Right ventricle myocardium superior (tissue), 1 donor: Measurements from ENCODE around the gene SMIM45.
"Not testable (repeated sequence)": the region's sequence is repeated elsewhere in the genome, so short reads cannot be mapped to it uniquely, and the experiment has no call there.

Experiments
- ATAC-seq: fragments of 200-7000 bp; cut with Tn5 transposase; one replicate; pipeline ENCODE4 v1.9.1; 2020; ENCODE audit warnings: mild to moderate bottlenecking; ENCODE audit not compliant: poor library complexity
- DNase-seq: peaks from one replicate; pipeline ENCODE4 v3.0.0-alpha.2; 2020
- intact Hi-C: fragments of 100-400 bp; cut with DNase I; formaldehyde crosslinking; loops from one replicate; pipeline ENCODE4 v1.11.2; 2022
- donor health status: DM: no; HTN: yes; CAD: no; lungs with severe emphysema.

The SMIM45 gene

GRCh38 chr22:41931701-41932269, 20.2 kb upstream of the SMIM45 start:
- intact Hi-C loops: no loop called here
- no peak for ATAC-seq
- DNase-seq: no peak

GRCh38 chr22:41932353-41932752, 19.6 kb upstream of the SMIM45 start:
- ATAC-seq: no peak
- no peak for DNase-seq
- intact Hi-C loops: no loop called here

GRCh38 chr22:41933411-41934177, 18.4 kb upstream of the SMIM45 start:
- intact Hi-C loops: no loop called here
- no peak for ATAC-seq
- peak; percentile 38 for DNase-seq

- ATAC-seq: peak; percentile 54
- intact Hi-C loops: no loop called here
Observed at GRCh38 chr22:41934284-41935014, 17.5 kb upstream of the SMIM45 start.

GRCh38 chr22:41935015-41935351, 17.0 kb upstream of the SMIM45 start:
- intact Hi-C loops: no loop called here
- peak; percentile 69 for DNase-seq
- ATAC-seq: peak; percentile 83

More at GRCh38 chr22:41934284-41935014, 17.5 kb upstream of the SMIM45 start:
- DNase-seq: no peak

- ATAC-seq (no peak), DNase-seq (peak; percentile 36)
- intact Hi-C loops: no loop called here
Observed at GRCh38 chr22:41935509-41935908, 16.4 kb upstream of the SMIM45 start.

- ATAC-seq (no peak), DNase-seq (no peak)
- intact Hi-C loops: no loop called here
Observed at GRCh38 chr22:41936894-41937169, 15.1 kb upstream of the SMIM45 start.

- ATAC-seq (no peak), DNase-seq (peak; percentile 47)
- intact Hi-C loops: loop anchor here (2.0 to 5.0 kb wide), 2 partner anchors 191 to 243 kb away; partner anchors contain the start of gene MEI1
Observed at GRCh38 chr22:41939981-41940831, 11.7 kb upstream of the SMIM45 start.

- DNase-seq: peak; percentile 90
- peak; percentile 88 for ATAC-seq
- intact Hi-C loops: loop anchor here (1.0 to 5.0 kb wide), 3 partner anchors 118 to 244 kb away; partner anchors contain the start of gene MEI1
Observed at GRCh38 chr22:41940832-41941765, 10.9 kb upstream of the SMIM45 start.

GRCh38 chr22:41943661-41944209, 8.2 kb upstream of the SMIM45 start:
- DNase-seq (no peak), ATAC-seq (no peak)
- intact Hi-C loops: loop anchor here (5.0 kb wide), 1 partner anchor 246 kb away; the partner anchor contains the start of gene MEI1

- peak; percentile 94 for DNase-seq
- peak; percentile 99 for ATAC-seq
- intact Hi-C loops: no loop called here
Observed at GRCh38 chr22:41946629-41947423, 5.1 kb upstream of the SMIM45 start, which contains the start of gene CENPM. Gene CENPM, minus strand, starts transcription at chr22:41947152. Its CDS starts 76 bp downstream, at chr22:41947076.

GRCh38 chr22:41947424-41948080, 4.4 kb upstream of the SMIM45 start:
- intact Hi-C loops: no loop called here
- DNase-seq (no peak), ATAC-seq (no peak)

GRCh38 chr22:41948142-41948541, 3.8 kb upstream of the SMIM45 start:
- no peak for ATAC-seq
- no peak for DNase-seq
- intact Hi-C loops: no loop called here

GRCh38 chr22:41948928-41949296, 3.0 kb upstream of the SMIM45 start:
- intact Hi-C loops, ATAC-seq, DNase-seq: not testable (repeated sequence)

- no peak for ATAC-seq
- intact Hi-C loops: no loop called here
- no peak for DNase-seq
Observed at GRCh38 chr22:41949297-41949965, 2.5 kb upstream of the SMIM45 start.

GRCh38 chr22:41952713-41953112, 763 bp downstream of the SMIM45 start:
- DNase-seq (no peak), ATAC-seq (no peak)
- intact Hi-C loops: no loop called here
